Muscle of back (tissue), 11 donors: Measurements from ENCODE around the gene PRR33. TPM values are rescaled to one million over a fixed set of nuclear protein-coding genes. Genes with fewer than 3 reads are reported as not detected.
A peak's percentile ranks its signal among the peaks of the same experiment; 100 is the strongest.

Experiments used
- DNase-seq, 3 donors: peaks; one replicate each; pipeline versions ENCODE4 v3.0.0 to v3.0.0-alpha.2; 2013
- polyA plus RNA-seq, 10 donors: library from polyadenylated mRNA; unstranded; fragments of 120-200 nt; gene quantifications; one replicate each; pipeline ENCODE4 v1.2.1, GENCODE V29; 2013; ENCODE audit not compliant: insufficient read length in 10 of 10

The PRR33 gene
- polyA plus RNA-seq, 10 donors, result 0.98 to 7.7 (median 3.3) TPM

DNA sequence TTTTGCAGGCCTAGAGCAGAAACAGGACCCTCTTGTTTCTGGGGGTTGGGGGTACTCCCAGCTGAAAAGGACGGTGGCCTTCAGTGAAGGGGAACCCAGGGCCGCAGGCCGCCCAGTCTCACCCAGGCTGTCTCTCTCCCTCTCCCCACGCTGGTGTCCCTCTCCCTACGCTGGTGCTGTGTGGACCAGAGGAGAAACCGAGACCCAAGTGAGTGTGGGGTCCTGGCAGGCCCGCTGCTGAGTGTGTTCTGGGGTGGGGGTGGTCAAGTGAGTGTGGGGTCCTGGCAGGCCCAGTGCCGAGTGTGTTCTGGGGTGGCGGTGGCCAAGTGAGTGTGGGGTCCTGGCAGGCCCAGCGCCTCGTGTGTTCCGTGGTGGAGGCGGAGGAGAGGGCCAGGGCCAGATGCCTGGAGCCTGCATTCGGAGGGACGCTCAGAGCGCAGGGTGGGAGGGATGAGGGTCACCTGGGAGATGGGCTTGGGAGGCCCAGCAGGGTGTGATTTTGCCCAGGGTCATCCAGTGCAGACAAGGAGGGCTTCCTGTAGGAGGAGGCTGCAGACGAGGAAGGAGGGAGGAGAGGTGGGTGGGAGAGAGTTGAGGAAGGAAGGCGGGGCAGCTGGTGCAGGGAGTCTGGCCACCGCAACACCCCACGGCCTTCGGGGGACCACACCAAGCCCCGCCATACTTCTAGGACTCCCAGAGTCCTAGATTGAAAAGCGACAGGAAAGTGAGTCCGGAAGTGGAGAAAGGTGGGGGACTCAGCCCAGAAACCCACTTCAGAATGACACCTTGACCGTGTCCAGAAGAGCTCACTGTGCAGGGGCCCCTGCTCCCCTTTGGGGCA is 38.1 kb upstream of the PRR33 start:
- DNase-seq, result no peak

DNA sequence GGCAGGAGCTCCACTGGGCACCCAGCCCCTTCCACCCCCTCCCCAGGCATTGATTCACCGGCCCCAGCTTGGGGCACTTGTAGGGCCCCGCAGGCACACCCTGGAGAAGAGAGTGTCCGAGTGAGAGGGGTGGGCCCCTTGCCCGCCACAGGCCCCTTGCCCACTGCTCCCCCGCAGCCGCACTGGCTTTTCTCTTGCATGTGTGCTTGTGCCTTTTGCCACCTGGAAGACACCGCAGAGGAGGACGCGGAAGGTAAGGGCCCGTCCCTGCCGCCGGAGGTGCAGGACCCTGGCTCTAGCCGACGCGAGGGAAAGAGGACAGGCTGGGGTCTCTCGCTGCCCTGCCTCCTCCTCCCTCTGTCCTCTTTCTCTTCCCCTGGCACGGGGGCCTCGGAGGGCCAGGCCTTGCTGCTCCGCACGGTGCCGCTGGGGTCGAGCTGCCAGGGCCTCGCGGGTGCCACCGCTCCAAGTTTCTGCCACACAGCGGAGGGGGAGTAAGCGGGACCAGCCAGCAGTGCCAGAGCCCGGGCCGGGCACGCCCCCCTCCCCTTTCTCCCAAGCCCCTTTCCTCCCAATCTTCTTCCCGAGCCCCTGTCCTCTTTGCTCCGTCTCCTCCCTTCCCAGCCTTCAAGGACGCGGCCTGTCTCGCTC is 37.3 kb upstream of the PRR33 start:
- DNase-seq, result no peak

DNA sequence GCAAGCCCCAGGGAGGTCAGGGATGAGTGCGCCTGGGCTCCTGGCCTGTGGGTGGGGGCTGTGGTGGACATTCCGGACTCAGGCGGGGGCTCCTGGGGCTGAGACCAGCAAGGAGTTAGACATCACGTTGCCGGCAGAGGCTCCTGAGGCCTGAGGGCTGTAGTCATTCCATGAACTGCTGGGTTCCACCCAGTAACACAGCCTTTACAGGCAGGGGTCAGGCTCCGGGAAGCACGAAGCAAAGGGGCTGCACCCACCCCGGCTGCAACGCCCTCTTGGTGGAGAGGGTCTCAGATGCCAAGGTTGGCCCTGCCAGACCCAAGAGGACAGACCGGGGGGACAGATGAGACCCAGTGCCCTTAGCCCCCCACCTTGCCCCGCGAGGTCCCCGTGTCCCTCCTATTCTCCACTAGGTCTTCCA is 36.8 kb upstream of the PRR33 start:
- DNase-seq, result peak in 1 of 3 donors; percentile 75

DNA sequence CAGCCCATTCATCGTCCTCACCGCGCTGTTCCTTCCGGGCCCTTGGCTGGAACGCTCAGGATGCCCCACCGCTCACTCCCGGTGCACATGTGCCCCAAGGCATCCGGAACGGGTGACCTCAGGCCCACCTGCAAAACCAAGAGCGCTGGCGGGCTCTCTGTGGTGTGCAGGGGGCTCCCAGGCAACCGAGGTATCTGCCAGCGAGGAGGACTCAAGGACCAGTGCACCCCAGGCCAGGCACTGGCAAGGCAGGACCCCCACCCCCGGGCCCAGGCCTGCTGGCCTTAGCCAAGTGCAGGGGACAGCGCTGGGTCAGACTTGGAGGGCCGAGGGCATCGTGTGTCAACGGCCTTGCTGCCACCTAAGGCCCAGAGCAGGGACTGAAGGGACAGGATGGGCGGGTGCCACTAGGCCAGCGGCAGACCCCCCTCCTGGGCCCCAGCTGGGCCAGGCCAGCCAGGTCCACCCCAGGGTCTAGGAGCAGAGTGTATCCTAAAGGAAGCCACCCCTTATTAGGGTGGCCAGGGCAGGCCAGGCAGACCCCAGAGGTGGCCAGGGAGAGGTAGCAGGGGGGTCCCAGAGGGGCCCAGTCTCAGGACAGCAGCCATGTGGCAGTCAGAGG is 36.3 kb upstream of the PRR33 start:
- no peak for DNase-seq

DNA sequence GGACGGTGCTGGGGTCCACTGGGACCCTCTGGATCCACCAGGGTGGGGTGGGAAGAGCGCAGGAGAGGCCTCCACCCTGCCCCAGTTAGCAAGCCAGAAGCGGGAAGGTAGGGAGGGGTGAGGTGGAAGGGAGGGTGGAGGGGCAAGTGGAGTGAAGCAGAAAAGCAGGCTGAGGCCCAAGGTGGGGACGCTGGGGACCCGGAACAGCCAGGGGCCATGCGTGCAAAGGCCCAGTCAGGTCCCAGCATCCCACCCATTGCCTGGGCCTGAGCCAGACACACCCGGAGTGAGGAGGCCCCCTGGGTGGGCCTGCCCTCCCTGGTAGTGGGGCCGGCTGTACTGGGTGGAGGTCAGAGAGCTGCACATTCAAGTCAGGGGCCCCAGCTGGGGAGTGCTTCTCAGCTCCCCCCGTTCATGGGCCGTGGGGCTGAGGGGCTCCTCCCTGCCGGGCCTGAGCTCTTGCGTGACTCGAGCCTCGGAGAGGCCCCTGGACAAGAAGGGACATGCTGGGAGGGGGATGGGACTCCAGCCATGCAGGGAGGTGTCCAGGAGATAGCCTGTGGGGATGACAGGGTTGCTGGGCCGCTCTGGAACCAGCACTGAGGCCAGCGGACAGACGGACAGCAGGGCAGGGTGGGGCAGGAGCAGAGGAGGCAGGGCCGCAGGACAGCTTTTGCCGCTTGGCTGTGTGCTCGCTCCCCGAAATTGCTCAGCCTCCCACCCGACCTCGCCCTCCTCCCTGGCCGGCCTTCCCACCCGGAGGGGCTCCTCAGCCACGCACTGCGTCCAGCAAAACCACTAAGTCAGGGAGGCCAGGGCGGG is 35.5 kb upstream of the PRR33 start:
- peak in 2 of 3 donors; percentile 82 to 94 for DNase-seq

DNA sequence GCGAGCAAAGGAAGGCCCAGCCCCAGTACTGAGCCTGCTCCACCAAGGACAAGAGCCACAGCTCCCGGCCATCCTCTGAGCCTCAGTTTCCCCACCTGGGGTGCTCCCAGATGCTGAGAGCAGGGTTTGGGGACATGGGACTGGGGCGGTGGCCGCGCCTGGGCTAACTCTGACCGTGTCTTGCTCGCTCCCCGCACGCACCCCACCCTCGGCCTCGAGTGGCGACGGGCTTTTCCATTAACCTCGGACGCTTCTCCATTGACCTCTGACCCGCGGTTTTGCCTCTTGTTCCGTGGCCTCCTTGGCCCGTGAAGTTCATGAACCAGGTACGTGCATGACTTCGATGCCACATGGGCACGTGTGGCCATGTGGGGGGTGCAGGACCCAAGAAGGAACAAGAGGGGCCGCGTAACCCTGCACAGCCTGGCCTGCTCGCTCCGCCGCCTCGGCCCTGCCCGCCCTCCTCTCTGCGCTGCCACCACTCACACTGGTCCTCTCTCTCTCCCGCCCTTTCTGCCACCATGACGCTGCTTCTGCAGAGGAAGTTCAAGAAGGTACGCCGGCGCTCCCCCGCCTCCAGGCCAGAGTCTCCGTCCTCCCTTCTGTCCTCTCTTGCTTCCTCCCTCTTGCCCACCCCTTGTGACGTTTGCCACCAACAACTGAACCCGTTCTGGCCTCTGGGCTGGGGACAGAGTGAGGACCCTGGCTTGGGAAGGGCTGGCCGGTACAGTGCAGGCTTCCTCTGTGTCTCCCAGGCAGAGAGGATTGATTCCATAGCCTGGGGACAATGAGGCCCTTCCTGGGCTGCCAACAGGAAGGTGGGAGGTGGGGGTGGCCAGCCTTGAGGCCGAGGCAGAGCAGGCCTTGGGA is 34.7 kb upstream of the PRR33 start:
- no peak for DNase-seq

DNA sequence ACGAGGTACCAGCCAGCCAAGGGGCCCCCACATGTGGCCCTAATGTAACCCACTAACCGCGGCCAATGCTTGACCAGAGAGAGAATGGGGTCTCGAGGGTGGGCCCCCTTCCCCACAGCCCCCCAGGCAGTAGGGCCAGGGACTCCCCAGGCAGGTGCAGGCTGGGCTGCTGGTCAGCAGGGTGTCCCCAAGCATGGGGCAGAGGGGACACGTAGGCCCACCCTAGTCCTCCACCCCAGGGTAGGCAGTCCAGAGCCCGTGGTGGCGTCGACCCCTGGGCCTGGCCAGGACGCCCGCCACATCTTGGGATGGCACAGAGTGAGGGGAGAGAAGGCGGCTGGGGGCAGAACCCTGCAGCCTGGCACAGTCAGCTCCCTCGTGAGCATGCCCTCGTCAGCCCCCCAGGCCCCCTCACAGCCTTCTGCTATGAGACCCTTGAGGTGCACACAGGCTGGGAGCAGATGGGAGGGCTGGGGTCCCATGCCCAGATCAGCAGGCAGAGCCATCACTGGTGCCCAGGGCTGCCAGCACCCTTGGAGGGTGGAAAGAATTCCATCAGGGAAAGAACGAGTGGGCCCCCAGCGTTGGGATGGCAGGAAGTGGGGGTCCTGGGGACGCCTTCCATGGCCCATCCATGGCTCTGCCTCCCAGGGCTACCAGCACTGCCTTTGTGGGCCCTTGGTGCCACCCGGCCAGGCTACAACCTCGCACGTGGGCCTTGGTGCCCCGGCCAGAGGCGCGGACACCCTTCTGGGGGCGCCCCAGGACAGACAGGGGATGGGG is 33.9 kb upstream of the PRR33 start:
- no peak for DNase-seq

DNA sequence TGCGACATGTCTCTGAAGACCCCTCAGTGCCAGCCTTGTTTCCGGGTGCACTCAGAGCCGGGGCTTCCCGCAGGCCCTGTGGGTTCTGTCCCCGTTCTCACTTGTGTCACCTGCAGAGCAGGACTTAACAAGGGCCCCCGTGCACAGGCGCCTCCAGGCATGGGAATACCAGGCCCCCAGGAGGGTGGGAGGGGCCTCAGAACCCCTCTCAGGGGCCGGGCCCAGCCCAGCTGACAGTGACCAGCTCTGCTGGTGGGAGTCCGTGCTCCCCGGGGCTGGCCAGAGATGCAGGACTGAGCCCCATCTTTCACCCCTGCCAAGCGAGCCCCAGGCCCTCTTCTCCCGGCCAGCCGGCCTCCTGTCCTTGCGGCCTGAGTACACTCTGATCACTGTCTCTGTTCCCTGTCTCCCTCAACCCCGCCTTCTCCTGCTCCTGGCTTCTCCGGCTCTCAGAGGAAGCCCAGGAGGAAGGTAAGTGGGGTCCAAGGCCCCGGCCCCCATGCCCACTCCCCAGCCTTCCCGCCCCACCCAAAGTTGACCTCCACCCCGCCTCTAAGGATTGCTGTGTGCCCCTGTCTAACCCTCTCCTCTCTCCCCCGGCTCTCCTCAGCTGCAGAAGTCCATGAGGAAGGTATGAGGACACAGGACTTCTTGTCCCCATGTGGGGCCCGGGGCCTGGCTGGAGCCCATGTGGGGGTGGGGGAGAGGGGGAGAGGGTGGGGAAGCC is 33.1 kb upstream of the PRR33 start:
- DNase-seq, result peak in 1 of 3 donors; percentile 33

GRCh38 chr11:1924181-1924580 is 32.5 kb upstream of the PRR33 start:
- DNase-seq, result peak in 1 of 3 donors; percentile 64

- DNase-seq, result peak in 1 of 3 donors; percentile 19
Measured at GRCh38 chr11:1923201-1923956, 31.7 kb upstream of the PRR33 start.

- DNase-seq, result peak in 2 of 3 donors; percentile 86 to 94
Measured at GRCh38 chr11:1922481-1923081, 30.9 kb upstream of the PRR33 start.

DNA sequence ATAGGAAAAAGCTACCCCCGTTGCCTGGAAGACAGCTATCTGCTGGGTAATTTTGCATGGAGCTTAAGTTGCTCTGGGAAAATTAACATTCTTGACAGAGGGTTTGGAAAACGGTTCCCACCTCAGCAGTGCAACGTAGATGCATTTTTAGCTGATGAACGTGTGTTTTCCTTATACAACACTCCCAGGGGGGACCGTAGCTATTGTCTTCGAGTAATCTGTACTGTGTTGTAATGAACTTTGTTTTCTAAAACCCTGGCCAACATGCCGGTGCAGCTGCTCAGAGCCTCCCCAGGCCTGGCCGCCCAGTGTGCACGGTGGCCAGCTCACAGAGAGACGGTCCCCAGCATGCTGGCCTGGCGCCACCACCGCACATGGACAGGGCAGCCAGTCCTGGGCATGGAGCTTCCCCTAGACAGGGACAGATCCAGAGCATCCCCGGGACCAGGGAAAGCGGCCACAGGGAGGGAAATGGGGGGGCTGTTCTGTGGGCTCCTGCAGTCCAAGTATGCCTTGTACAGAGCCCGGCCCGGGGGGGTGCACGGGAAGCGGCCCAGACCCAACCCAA is 30.0 kb upstream of the PRR33 start:
- peak; percentile 84 to 98 (median 95) for DNase-seq

DNA sequence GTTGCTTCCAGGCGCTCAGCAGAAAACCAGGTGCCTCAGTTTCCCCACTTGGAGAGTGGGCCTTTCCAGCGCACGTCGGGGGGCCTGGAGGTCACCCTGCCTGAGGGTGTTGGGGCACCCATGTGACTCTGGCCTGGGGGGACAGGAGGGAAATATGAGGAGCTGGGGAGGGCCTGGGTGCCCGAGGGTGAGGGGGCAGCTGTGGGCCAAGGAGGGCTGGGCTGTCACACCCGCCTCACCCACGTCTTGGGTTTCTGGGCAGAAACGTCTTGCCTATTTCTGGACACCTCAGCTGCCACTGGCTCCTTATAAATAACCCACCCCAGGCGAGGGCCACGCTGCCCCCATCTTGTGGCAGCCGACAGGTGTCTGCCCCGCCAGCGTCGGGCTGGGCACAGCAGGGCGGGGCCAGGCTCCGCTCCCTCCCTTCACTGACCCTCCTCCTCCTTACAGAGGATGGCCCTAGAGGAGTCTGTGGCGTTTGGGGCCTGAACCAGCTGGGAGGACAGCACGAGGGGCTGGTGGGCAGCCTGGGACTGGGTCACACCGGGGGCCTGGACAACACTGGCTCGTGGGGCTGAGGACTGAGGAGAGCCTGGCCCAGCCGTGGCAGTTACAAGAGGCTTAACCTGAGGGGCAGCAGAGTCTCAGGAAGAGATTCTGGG is 29.3 kb upstream of the PRR33 start:
- peak in 2 of 3 donors; percentile 61 to 64 for DNase-seq

GRCh38 chr11:1920128-1920908 is 28.6 kb upstream of the PRR33 start:
- DNase-seq, result peak in 1 of 3 donors; percentile 41

GRCh38 chr11:1919391-1920127 is 27.9 kb upstream of the PRR33 start, which contains the start of gene TNNT3:
TNNT3 (plus strand) TSS chr11:1919703; CDS start chr11:1922875, 3,172 bp downstream.
- DNase-seq, result peak; percentile 71 to 73 (median 72)
